HepG2 (cell line): Measurements from ENCODE around the gene TOB1. TPM values are rescaled to one million over a fixed set of nuclear protein-coding genes. Genes with fewer than 3 reads are reported as not detected.

ENCODE experiments used
- ADNP ChIP-seq: sonication (generic); formaldehyde crosslinking; IDR thresholded peaks from 2 replicates; pipeline ENCODE4 v1.4.0; 2020; ENCODE audit warnings: missing genetic modification reagents
- HES4 ChIP-seq: sonication (generic); formaldehyde crosslinking; IDR thresholded peaks from 2 replicates; pipeline ENCODE4 v1.9.0; 2021; ENCODE audit warnings: mild to moderate bottlenecking, missing genetic modification reagents, borderline replicate concordance
- KDM6A ChIP-seq: IDR thresholded peaks from 2 replicates; pipeline ENCODE4 v1.6.1; 2016; ENCODE audit warnings: low read depth
- MED8 ChIP-seq: sonication (generic); formaldehyde crosslinking; IDR thresholded peaks from 2 replicates; pipeline ENCODE4 v1.8.1; 2023; ENCODE audit warnings: mild to moderate bottlenecking, missing genetic modification reagents; ENCODE audit not compliant: insufficient replicate concordance
- POGZ ChIP-seq: sonication (generic); formaldehyde crosslinking; IDR thresholded peaks from 2 replicates; pipeline ENCODE4 v1.4.0; 2020; ENCODE audit warnings: mild to moderate bottlenecking, missing genetic modification reagents
- RAD21 ChIP-seq: fragments of 450-650 bp; formaldehyde crosslinking; IDR thresholded peaks from 2 replicates; pipeline ENCODE4 v1.5.0; 2020; ENCODE audit warnings: mild to moderate bottlenecking
- RBM22 ChIP-seq: fragments of 200-400 bp; formaldehyde crosslinking; optimal IDR thresholded peaks from 2 replicates; pipeline ENCODE3; 2017; ENCODE audit warnings: mild to moderate bottlenecking, low read length, moderate library complexity
- SAFB2 ChIP-seq: sonication (generic); formaldehyde crosslinking; IDR thresholded peaks from 2 replicates; pipeline ENCODE4 v1.5.1; 2020; ENCODE audit warnings: missing genetic modification reagents, low read depth, mild to moderate bottlenecking, borderline replicate concordance
- ZC3H13 ChIP-seq: sonication (generic); formaldehyde crosslinking; IDR thresholded peaks from 2 replicates; pipeline ENCODE4 v1.8.1; 2023; ENCODE audit warnings: mild to moderate bottlenecking, missing genetic modification reagents, moderate library complexity
- ZMYM2 ChIP-seq: sonication (generic); formaldehyde crosslinking; IDR thresholded peaks from 2 replicates; pipeline ENCODE4 v1.8.0; 2022; ENCODE audit warnings: mild to moderate bottlenecking, missing genetic modification reagents
- ZNF275 ChIP-seq: sonication (generic); formaldehyde crosslinking; IDR thresholded peaks from 2 replicates; pipeline ENCODE4 v1.8.0; 2022; ENCODE audit warnings: missing genetic modification reagents, mild to moderate bottlenecking, inconsistent platforms, borderline replicate concordance
- ZNF484 ChIP-seq: sonication (generic); formaldehyde crosslinking; IDR thresholded peaks from 2 replicates; pipeline ENCODE4 v1.5.1; 2020; ENCODE audit warnings: mild to moderate bottlenecking, low read depth, missing genetic modification reagents, borderline replicate concordance
- ZNF496 ChIP-seq: sonication (generic); formaldehyde crosslinking; IDR thresholded peaks from 2 replicates; pipeline ENCODE4 v1.8.1; 2023; ENCODE audit warnings: mild to moderate bottlenecking, moderate library complexity, missing genetic modification reagents; ENCODE audit not compliant: insufficient replicate concordance
- ZNF557 ChIP-seq: sonication (generic); formaldehyde crosslinking; IDR thresholded peaks from 2 replicates; pipeline ENCODE4 v1.4.0; 2020; ENCODE audit warnings: missing genetic modification reagents
- ZNF562 ChIP-seq: sonication (generic); formaldehyde crosslinking; IDR thresholded peaks from 2 replicates; pipeline ENCODE4 v1.8.0; 2022; ENCODE audit warnings: missing genetic modification reagents, borderline replicate concordance
- ZNF589 ChIP-seq: sonication (generic); formaldehyde crosslinking; conservative IDR thresholded peaks from 2 replicates; pipeline ENCODE4 v1.8.0; 2022; ENCODE audit warnings: mild to moderate bottlenecking, moderate library complexity, missing genetic modification reagents
- ZNF609 ChIP-seq: sonication (generic); formaldehyde crosslinking; IDR thresholded peaks from 2 replicates; pipeline ENCODE4 v1.4.0; 2020; ENCODE audit warnings: mild to moderate bottlenecking, missing genetic modification reagents, borderline replicate concordance
- polyA plus RNA-seq, 8 experiments: library from polyadenylated mRNA; depleted of rRNA in 3 of 8; stranded (reverse) in 7 of 8; unstranded in 1 of 8; fragments of >200 nt; fragmentation: Illumina TruSeq in 4 of 8; extraction: Trizol in 4 of 8; gene quantifications; 2 replicates each; pipeline versions ENCODE4 v1.2.1 to v1.2.3, GENCODE V29; 2011 to 2016; ENCODE audit warnings: low read depth in 4 of 8, missing spikeins in 1 of 8, mixed read lengths in 1 of 8; ENCODE audit not compliant: insufficient read depth in 1 of 8
- total RNA-seq, 5 experiments: library from RNA; depleted of rRNA; stranded (reverse); fragments of >200 nt; fragmentation: Illumina TruSeq; extraction: Trizol; gene quantifications; 2 replicates each; pipeline ENCODE4 v1.2.3, GENCODE V29; 2016; ENCODE audit warnings: low read depth in 1 of 5
- TF ChIP-seq, protein P1 (sequence below): sonication (generic); formaldehyde crosslinking; IDR thresholded peaks from 2 replicates; pipeline ENCODE4 v1.4.0; 2020; ENCODE audit warnings: missing genetic modification reagents
- TF ChIP-seq, protein P2 (sequence below): sonication (generic); formaldehyde crosslinking; conservative IDR thresholded peaks from 2 replicates; pipeline ENCODE4 v1.4.0; 2020; ENCODE audit warnings: missing genetic modification reagents
- TF ChIP-seq, protein P3 (sequence below): IDR thresholded peaks from 2 replicates; pipeline ENCODE4 v1.6.1; 2016; ENCODE audit warnings: mild to moderate bottlenecking

TOB1 gene
- total and polyA plus RNA-seq, 2 of the 13 experiments (the other 11 are each of a cell fraction or from before 2014, with no cell fraction given), result 21.9 to 57.7 TPM

DNA sequence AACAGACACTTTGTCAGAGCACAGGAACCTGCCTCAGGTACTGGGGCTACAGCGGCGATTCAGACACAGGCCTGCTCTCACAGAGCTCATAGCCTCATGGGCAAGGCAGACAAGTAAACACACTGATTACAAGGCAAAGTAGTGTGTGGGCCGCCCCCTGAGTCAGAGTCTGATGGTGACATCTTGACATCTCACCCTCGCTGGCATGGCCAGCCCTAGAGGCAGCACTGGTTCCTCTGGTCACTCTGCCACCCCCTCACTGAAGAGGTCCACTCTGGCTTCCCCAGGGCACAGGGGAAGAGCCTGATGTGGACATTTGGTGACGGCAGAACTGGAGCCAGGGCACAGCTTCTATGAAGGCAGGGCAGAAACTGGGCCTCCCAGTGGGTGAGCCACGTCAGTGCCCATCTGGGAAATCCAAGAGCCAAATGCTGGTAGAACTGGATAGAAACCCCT is 32.9 kb upstream of the TOB1 start (continued):
- TF ChIP-seq ZNF609 (CRISPR knock-in tag), result peak; percentile 61
- no peak for TF ChIP-seq SAFB2 (CRISPR knock-in tag)
- 0 out of 2 replicates have a peak, but pooled peaks have one; percentile 73 for TF ChIP-seq ZNF275 (CRISPR knock-in tag)
- no peak for TF ChIP-seq RBM22
- TF ChIP-seq ZMYM2 (CRISPR knock-in tag), result no peak
- no peak for TF ChIP-seq RAD21 (CRISPR knock-in tag)
- TF ChIP-seq ZNF557 (CRISPR knock-in tag), result no peak
- no peak for TF ChIP-seq KDM6A
- no peak for TF ChIP-seq ZNF496
- TF ChIP-seq, protein P1, sequence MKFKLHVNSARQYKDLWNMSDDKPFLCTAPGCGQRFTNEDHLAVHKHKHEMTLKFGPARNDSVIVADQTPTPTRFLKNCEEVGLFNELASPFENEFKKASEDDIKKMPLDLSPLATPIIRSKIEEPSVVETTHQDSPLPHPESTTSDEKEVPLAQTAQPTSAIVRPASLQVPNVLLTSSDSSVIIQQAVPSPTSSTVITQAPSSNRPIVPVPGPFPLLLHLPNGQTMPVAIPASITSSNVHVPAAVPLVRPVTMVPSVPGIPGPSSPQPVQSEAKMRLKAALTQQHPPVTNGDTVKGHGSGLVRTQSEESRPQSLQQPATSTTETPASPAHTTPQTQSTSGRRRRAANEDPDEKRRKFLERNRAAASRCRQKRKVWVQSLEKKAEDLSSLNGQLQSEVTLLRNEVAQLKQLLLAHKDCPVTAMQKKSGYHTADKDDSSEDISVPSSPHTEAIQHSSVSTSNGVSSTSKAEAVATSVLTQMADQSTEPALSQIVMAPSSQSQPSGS (CRISPR knock-in tag), result peak; percentile 62; the same call in 1 of the 2 replicates
- no peak for TF ChIP-seq ZNF484 (CRISPR knock-in tag)
- no peak for TF ChIP-seq ZNF589 (CRISPR knock-in tag)
- no peak for TF ChIP-seq POGZ
- TF ChIP-seq ZNF562 (CRISPR knock-in tag), result no peak
- no peak for TF ChIP-seq ZC3H13 (CRISPR knock-in tag)
- TF ChIP-seq, protein P2, sequence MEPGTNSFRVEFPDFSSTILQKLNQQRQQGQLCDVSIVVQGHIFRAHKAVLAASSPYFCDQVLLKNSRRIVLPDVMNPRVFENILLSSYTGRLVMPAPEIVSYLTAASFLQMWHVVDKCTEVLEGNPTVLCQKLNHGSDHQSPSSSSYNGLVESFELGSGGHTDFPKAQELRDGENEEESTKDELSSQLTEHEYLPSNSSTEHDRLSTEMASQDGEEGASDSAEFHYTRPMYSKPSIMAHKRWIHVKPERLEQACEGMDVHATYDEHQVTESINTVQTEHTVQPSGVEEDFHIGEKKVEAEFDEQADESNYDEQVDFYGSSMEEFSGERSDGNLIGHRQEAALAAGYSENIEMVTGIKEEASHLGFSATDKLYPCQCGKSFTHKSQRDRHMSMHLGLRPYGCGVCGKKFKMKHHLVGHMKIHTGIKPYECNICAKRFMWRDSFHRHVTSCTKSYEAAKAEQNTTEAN, result no peak
- TF ChIP-seq HES4 (CRISPR knock-in tag), result 0 out of 2 replicates have a peak, but pooled peaks have one; percentile 21
- TF ChIP-seq, protein P3, sequence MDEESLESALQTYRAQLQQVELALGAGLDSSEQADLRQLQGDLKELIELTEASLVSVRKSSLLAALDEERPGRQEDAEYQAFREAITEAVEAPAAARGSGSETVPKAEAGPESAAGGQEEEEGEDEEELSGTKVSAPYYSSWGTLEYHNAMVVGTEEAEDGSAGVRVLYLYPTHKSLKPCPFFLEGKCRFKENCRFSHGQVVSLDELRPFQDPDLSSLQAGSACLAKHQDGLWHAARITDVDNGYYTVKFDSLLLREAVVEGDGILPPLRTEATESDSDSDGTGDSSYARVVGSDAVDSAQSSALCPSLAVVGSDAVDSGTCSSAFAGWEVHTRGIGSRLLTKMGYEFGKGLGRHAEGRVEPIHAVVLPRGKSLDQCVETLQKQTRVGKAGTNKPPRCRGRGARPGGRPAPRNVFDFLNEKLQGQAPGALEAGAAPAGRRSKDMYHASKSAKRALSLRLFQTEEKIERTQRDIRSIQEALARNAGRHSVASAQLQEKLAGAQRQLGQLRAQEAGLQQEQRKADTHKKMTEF (CRISPR knock-in tag), result peak; percentile 66
- TF ChIP-seq MED8, result no peak
- no peak for TF ChIP-seq ADNP (CRISPR knock-in tag)
